ENCODE measurements around the gene SEZ6.
A peak's percentile ranks its signal among the peaks of the same experiment; 100 is the strongest.

The SEZ6 gene

DNA sequence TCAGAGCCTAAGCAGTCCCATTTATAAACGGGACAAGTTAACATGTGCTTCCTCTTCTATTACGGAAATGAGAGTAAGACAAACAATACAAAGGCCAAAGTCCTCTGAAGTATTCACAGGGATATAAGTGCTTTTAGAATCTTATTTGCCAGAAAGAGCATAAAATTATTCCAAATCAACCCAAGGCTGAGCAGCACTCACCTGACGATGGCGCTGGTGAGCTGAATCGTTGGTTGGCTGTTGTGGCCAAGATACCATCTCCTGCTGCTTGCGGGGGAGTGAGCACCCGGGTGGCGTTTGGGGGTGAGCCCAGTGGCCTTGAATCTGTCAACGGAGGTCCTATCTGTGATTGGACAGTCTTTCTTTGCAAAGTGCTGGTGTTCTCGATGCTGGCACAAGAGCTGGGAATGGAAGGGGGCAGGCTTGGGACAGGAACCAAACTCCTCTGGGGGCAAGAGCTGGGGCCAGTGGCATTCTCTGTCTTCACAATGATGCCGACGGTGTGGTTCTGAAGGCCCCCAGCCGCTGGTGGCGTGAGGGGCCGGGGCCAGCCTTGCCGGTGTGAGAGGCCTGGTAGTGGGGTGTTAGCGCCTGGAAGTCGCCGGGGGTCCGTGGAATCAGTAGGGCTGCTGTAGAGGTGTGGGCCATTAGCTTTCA lies 93.4 kb downstream of the SEZ6 start:
- Histone ChIP-seq H3K9ac (ENCODE audit: low read depth, low read length) (no peak overlapping the region), H3K27me3 (ENCODE audit: control insufficient read depth, insufficient read depth, low read length) (no peaks in the 10 kb centered on the region), H3K9me3 (ENCODE audit: control insufficient read depth, insufficient read depth, low read length) (no peaks in the 10 kb centered on the region), H3K4me1 (ENCODE audit: control insufficient read depth, insufficient read depth, low read length) (peaks cover 12% of the 10 kb centered on the region), H3K4me3 (ENCODE audit: low read depth, low read length) (no peak overlapping the region), H3K36me3 (ENCODE audit: control insufficient read depth, insufficient read depth, low read length) (peaks cover 98% of the 10 kb centered on the region), H3K27ac (ENCODE audit: low read depth, low read length) (no peak overlapping the region)

GRCh38 chr17:28911411-28912045 lies 94.3 kb downstream of the SEZ6 start:
- Histone ChIP-seq H3K9ac (ENCODE audit: low read depth, low read length) (no peak overlapping the region), H3K27me3 (ENCODE audit: control insufficient read depth, insufficient read depth, low read length) (no peaks in the 10 kb centered on the region), H3K36me3 (ENCODE audit: control insufficient read depth, insufficient read depth, low read length) (peaks cover 98% of the 10 kb centered on the region), H3K4me1 (ENCODE audit: control insufficient read depth, insufficient read depth, low read length) (peaks cover 12% of the 10 kb centered on the region), H3K27ac (ENCODE audit: low read depth, low read length) (no peak overlapping the region), H3K9me3 (ENCODE audit: control insufficient read depth, insufficient read depth, low read length) (no peaks in the 10 kb centered on the region), H3K4me3 (ENCODE audit: low read depth, low read length) (no peak overlapping the region)

DNA sequence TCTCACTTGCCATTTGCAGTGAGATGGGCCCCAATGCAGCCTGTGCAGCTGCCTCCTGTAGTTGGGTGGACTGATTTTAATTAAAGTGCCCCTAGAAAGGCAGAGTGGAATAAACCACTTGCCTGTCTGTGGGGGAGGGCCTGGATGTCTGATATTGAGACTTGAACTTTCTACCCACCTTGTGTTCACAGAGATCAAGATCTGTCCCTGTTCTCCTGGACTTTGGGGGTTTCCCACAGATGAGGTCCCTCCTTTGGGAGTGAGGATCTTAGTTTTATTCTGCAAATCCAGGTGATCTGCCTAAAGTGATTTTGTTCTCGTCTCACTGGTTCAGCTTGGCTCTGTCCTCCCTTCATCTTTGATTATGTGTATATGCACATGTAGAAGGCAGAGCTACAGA lies 95.3 kb downstream of the SEZ6 start:
- no peak overlapping the region for H3K27ac ChIP-seq (ENCODE audit: low read depth, low read length)
- no peak overlapping the region for H3K4me3 ChIP-seq (ENCODE audit: low read depth, low read length)
- H3K4me1 ChIP-seq (ENCODE audit: control insufficient read depth, insufficient read depth, low read length), result peaks cover 12% of the 10 kb centered on the region
- no peaks in the 10 kb centered on the region for H3K9me3 ChIP-seq (ENCODE audit: control insufficient read depth, insufficient read depth, low read length)
- H3K27me3 ChIP-seq (ENCODE audit: control insufficient read depth, insufficient read depth, low read length), result no peaks in the 10 kb centered on the region
- no peak overlapping the region for H3K9ac ChIP-seq (ENCODE audit: low read depth, low read length)
- H3K36me3 ChIP-seq (ENCODE audit: control insufficient read depth, insufficient read depth, low read length), result peaks cover 98% of the 10 kb centered on the region

DNA sequence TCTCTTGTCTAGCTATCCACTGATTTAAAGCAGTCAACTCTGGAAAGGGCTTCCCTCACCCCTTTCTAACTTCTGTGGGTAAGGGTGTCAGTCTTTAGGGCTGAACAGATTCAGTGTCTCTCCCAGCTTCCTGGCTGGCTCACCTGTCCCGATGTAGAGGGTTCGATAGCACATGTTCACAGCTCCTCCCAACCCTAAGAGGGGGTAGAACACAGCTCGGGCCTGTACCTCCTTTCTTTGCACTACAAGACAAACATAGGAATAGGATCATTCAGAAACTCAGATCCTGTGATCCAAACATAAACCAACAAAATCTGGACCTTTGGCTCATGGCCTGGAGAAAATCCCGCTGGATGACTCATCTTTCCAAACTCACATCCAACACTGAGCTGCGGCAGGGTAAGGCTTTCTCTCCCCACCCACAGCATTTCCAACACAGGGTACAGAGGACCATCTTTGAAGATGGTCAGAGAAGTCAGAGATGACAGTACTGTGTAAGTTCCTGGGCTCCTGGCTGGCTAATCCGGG lies 97.1 kb downstream of the SEZ6 start:
- peaks cover 85% of the 10 kb centered on the region for H3K36me3 ChIP-seq (ENCODE audit: control insufficient read depth, insufficient read depth, low read length)
- peaks cover 12% of the 10 kb centered on the region for H3K4me1 ChIP-seq (ENCODE audit: control insufficient read depth, insufficient read depth, low read length)
- H3K4me3 ChIP-seq (ENCODE audit: low read depth, low read length), result no peak overlapping the region
- H3K9ac ChIP-seq (ENCODE audit: low read depth, low read length), result no peak overlapping the region
- H3K9me3 ChIP-seq (ENCODE audit: control insufficient read depth, insufficient read depth, low read length), result no peaks in the 10 kb centered on the region
- H3K27me3 ChIP-seq (ENCODE audit: control insufficient read depth, insufficient read depth, low read length), result no peaks in the 10 kb centered on the region
- H3K27ac ChIP-seq (ENCODE audit: low read depth, low read length), result peak overlapping the region; percentile 32

DNA sequence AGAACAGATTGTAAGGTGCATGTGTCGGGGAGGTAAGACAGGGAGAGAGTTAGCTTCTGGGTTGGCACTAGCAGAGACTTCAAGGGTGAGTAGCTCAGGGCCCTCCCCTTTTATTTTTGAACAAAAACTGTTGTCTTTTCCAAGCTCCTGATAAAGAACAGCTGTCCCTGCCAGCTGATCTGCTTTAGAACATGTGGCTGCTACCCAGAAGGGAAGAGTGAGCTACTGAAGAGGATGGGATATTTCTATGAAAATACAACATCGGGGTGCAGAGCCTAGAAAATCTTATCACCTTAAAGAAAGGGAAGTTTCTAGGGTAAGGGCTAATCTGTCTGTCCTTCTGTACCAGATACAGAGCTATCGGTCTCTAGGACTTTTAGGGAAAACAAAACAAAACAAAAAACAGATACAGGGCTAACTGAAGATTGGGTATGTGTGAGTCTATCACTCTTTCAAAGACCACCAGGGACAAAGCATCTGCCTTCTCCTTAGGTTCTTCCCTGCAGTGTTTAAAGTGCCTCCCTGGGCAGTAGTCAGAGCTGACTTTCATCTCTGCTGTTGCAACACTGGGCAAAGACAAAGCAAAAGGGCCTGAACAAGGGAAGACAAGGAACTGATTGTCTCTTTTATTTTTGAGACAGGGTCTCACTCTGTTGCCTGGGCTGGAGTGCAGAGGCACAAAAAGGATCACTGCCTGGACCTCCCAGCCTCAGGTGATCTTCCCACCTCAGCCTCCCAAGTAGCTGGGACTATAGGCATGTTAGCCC lies 97.9 kb downstream of the SEZ6 start:
- H3K27ac ChIP-seq (ENCODE audit: low read depth, low read length), result no peak overlapping the region
- H3K4me1 ChIP-seq (ENCODE audit: control insufficient read depth, insufficient read depth, low read length), result peaks cover 15% of the 10 kb centered on the region
- H3K36me3 ChIP-seq (ENCODE audit: control insufficient read depth, insufficient read depth, low read length), result peaks cover 77% of the 10 kb centered on the region
- no peak overlapping the region for H3K9ac ChIP-seq (ENCODE audit: low read depth, low read length)
- no peaks in the 10 kb centered on the region for H3K9me3 ChIP-seq (ENCODE audit: control insufficient read depth, insufficient read depth, low read length)
- H3K27me3 ChIP-seq (ENCODE audit: control insufficient read depth, insufficient read depth, low read length), result no peaks in the 10 kb centered on the region
- H3K4me3 ChIP-seq (ENCODE audit: low read depth, low read length), result no peak overlapping the region

- no peaks in the 10 kb centered on the region for H3K27me3 ChIP-seq (ENCODE audit: control insufficient read depth, insufficient read depth, low read length)
- H3K9me3 ChIP-seq (ENCODE audit: control insufficient read depth, insufficient read depth, low read length), result no peaks in the 10 kb centered on the region
- H3K27ac ChIP-seq (ENCODE audit: low read depth, low read length), result no peak overlapping the region
- no peak overlapping the region for H3K4me3 ChIP-seq (ENCODE audit: low read depth, low read length)
- peaks cover 66% of the 10 kb centered on the region for H3K36me3 ChIP-seq (ENCODE audit: control insufficient read depth, insufficient read depth, low read length)
- peaks cover 17% of the 10 kb centered on the region for H3K4me1 ChIP-seq (ENCODE audit: control insufficient read depth, insufficient read depth, low read length)
- H3K9ac ChIP-seq (ENCODE audit: low read depth, low read length), result no peak overlapping the region
Measured at GRCh38 chr17:28906706-28907438, 99.0 kb downstream of the SEZ6 start.

DNA sequence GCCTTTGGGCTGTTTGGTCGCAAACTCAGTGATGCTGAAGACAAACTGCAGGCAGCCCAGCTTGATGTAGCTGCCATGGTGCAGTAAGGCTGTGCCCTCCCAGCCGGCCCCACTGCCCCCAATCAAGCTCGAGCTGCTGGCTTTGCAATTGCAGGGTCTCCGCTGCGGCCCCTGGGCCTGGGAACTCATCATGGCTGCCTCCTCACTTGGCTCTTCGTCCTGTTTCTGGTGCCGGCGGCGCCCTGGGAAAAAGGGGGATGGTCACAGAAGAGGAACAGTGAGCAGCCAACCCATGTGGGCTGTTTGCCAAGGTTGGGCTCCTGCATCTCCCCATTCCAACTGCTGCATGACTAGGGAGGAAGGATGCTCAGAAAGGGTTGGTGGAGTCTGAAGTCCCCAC lies 99.6 kb downstream of the SEZ6 start:
- H3K27ac ChIP-seq (ENCODE audit: low read depth, low read length), result no peak overlapping the region
- no peak overlapping the region for H3K9ac ChIP-seq (ENCODE audit: low read depth, low read length)
- no peak overlapping the region for H3K4me3 ChIP-seq (ENCODE audit: low read depth, low read length)
- peaks cover 60% of the 10 kb centered on the region for H3K36me3 ChIP-seq (ENCODE audit: control insufficient read depth, insufficient read depth, low read length)
- H3K27me3 ChIP-seq (ENCODE audit: control insufficient read depth, insufficient read depth, low read length), result no peaks in the 10 kb centered on the region
- no peaks in the 10 kb centered on the region for H3K9me3 ChIP-seq (ENCODE audit: control insufficient read depth, insufficient read depth, low read length)
- peaks cover 21% of the 10 kb centered on the region for H3K4me1 ChIP-seq (ENCODE audit: control insufficient read depth, insufficient read depth, low read length)
